SU-DHL-6 (cell line): ENCODE results near the gene OR8K1.

Experiments used
- H2AFZ ChIP-seq: fragments of 200-600 bp; sonication (generic); 2 replicates; pipeline ENCODE4 v1.6.1; 2014; ENCODE audit warnings: low read depth, mild to moderate bottlenecking, moderate library complexity, mixed read lengths, antibody characterized with exemption, low read length; ENCODE audit not compliant: severe bottlenecking
- H3F3A ChIP-seq: fragments of 200-600 bp; shearing (Covaris generic); 2 replicates; pipeline ENCODE4 v1.6.0; 2016; ENCODE audit warnings: antibody characterized with exemption, mild to moderate bottlenecking; ENCODE audit not compliant: insufficient read depth
- H3K27ac ChIP-seq: fragments of 200-600 bp; sonication (generic); 2 replicates; pipeline ENCODE4 v1.5.1; 2016; ENCODE audit warnings: low read depth, mild to moderate bottlenecking, low read length, moderate library complexity, mixed read lengths
- H3K27me3 ChIP-seq: fragments of 200-600 bp; sonication (generic), shearing (Covaris generic); 2 replicates; pipeline ENCODE4 v1.6.0; 2014; ENCODE audit warnings: mild to moderate bottlenecking, low read length
- H3K36me3 ChIP-seq: fragments of 200-600 bp; sonication (generic); 2 replicates; pipeline ENCODE4 v1.6.1; 2014; ENCODE audit warnings: mild to moderate bottlenecking, low read length, mixed read lengths
- H3K4me2 ChIP-seq: fragments of 300-600, 200-600 bp; shearing (Covaris generic), sonication (generic); 2 replicates; pipeline ENCODE4 v1.6.0; 2014; ENCODE audit warnings: low read length, low read depth, mild to moderate bottlenecking; ENCODE audit not compliant: poor library complexity, severe bottlenecking
- H3K4me3 ChIP-seq: fragments of 200-600 bp; sonication (generic); 2 replicates; pipeline ENCODE4 v1.5.1; 2014; ENCODE audit warnings: antibody characterized with exemption, low read length, mild to moderate bottlenecking, mixed read lengths; ENCODE audit not compliant: insufficient read depth, poor library complexity, severe bottlenecking
- H3K79me2 ChIP-seq: fragments of 200-600 bp; sonication (generic); 2 replicates; pipeline ENCODE4 v1.6.1; 2014; ENCODE audit warnings: mild to moderate bottlenecking, low read length, moderate library complexity; ENCODE audit not compliant: insufficient read depth
- H3K9ac ChIP-seq: fragments of 200-600 bp; sonication (generic); 2 replicates; pipeline ENCODE4 v1.7.0; 2014; ENCODE audit warnings: mild to moderate bottlenecking, low read length
- H3K9me2 ChIP-seq: fragments of 200-600 bp; sonication (generic); replicated peaks from 2 replicates; pipeline ENCODE4 v1.6.1; 2014; ENCODE audit warnings: low read length; ENCODE audit not compliant: insufficient read depth
- H3K9me3 ChIP-seq: fragments of 200-600 bp; sonication (generic); 2 replicates; pipeline ENCODE4 v1.6.1; 2014; ENCODE audit warnings: low read length, mixed read lengths; ENCODE audit not compliant: insufficient read depth
- H4K20me1 ChIP-seq: fragments of 200-600 bp; sonication (generic); 2 replicates; pipeline ENCODE4 v1.6.1; 2014; ENCODE audit warnings: low read depth, mild to moderate bottlenecking, antibody characterized with exemption, low read length, moderate library complexity, mixed read lengths
- EZH2phosphoT487 ChIP-seq: fragments of 200-600 bp; sonication (generic), shearing (Covaris generic); conservative IDR thresholded peaks from 2 replicates; pipeline ENCODE4 v1.6.1; 2018; ENCODE audit warnings: mild to moderate bottlenecking, antibody characterized with exemption, low read length, moderate library complexity, mixed read lengths
- TF ChIP-seq, protein P1 (sequence below): fragments of 200-600 bp; sonication (generic); IDR thresholded peaks from one replicate; pipeline ENCODE4 v1.5.1; 2017; ENCODE audit warnings: antibody characterized with exemption, mild to moderate bottlenecking, low read length, moderate library complexity; ENCODE audit not compliant: insufficient read depth, poor library complexity, severe bottlenecking

OR8K1 gene

DNA sequence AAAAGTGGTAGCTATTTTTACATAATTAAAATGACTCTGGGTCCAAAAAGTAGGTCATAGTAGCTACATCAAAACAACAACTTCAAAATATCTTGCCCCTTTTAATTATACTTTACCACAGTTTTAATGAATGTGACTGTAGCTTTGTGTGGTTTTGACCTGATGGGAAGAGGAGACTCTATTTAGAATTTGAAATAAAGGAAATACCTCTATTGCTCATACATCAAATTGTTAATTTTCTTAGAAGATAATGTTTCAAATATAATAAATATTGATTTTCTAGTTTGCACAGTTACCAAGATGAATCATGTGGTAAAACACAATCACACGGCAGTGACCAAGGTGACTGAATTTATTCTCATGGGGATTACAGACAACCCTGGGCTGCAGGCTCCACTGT is at the start of gene OR8K1:
Gene OR8K1, plus strand, starts transcription at position 301 of the 400 bp plus-strand sequence. Its CDS starts 0 bp downstream, at position 301.
- Histone ChIP-seq H3K36me3 (no peaks in the 10 kb centered on the region), H3K79me2 (no peaks in the 10 kb centered on the region), H3K27ac (no peak within 1 kb of the TSS), H2AFZ (no peak within 1 kb of the TSS), H3K9me2 (no peaks in the 10 kb centered on the region), H4K20me1 (no peaks in the 10 kb centered on the region), H3K9me3 (no peaks in the 10 kb centered on the region), H3K4me3 (no peak within 1 kb of the TSS), H3F3A (no peaks in the 10 kb centered on the region), H3K9ac (no peak within 1 kb of the TSS), H3K27me3 (no peaks in the 10 kb centered on the region), H3K4me2 (no peak within 1 kb of the TSS)
- TF ChIP-seq EZH2phosphoT487 = no peak
- TF ChIP-seq, protein P1, sequence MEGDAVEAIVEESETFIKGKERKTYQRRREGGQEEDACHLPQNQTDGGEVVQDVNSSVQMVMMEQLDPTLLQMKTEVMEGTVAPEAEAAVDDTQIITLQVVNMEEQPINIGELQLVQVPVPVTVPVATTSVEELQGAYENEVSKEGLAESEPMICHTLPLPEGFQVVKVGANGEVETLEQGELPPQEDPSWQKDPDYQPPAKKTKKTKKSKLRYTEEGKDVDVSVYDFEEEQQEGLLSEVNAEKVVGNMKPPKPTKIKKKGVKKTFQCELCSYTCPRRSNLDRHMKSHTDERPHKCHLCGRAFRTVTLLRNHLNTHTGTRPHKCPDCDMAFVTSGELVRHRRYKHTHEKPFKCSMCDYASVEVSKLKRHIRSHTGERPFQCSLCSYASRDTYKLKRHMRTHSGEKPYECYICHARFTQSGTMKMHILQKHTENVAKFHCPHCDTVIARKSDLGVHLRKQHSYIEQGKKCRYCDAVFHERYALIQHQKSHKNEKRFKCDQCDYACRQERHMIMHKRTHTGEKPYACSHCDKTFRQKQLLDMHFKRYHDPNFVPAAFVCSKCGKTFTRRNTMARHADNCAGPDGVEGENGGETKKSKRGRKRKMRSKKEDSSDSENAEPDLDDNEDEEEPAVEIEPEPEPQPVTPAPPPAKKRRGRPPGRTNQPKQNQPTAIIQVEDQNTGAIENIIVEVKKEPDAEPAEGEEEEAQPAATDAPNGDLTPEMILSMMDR = no peak

DNA sequence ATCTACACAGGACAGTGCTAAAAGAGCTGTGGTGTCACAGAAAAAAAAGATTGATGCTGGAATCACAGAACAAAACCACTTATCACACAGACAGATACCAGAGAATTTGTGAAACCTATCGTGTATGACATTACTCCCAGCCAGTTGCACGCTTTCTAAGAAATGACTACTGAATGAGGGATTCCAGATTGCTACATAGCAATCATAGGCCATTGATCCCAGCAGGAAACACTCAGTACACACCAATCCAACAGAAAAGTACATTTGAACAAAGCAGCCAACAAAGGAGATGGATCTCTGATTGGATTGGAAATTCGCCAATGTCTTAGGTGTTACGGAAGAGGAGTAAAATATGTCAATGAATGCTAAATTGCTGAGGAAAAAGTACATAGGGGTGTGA is 48.9 kb upstream of the OR8K1 start:
- Histone ChIP-seq H3K79me2 (no peaks in the 10 kb centered on the region), H3K9me2 (no peaks in the 10 kb centered on the region), H2AFZ (no peak overlapping the region), H3K4me2 (no peak overlapping the region), H3F3A (no peaks in the 10 kb centered on the region), H3K27ac (no peak overlapping the region), H3K27me3 (no peaks in the 10 kb centered on the region), H3K4me3 (no peak overlapping the region), H3K9ac (no peak overlapping the region), H3K36me3 (no peaks in the 10 kb centered on the region), H3K9me3 (no peaks in the 10 kb centered on the region), H4K20me1 (no peaks in the 10 kb centered on the region)
- TF ChIP-seq, protein P1 = no peak
- TF ChIP-seq EZH2phosphoT487 = no peak

DNA sequence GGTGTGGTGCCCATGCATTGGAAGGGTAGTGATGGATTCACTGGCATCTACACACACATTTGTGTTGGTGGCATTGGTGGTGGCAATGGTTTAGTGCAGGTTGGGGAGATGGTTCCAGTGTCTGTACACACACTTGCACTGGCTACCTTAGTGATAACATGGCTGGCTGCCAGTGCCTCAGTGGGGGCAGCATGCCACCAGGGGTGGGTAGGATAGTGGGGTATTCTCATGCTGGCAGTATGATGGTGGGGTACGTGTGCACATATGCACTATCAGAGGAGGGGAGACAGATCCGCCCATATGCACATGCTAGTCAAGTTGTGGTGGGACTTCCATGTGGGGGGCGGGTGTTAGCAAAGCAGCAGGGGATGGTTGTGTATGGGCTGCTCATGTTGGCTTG is 38.0 kb upstream of the OR8K1 start:
- H3K4me3 ChIP-seq = no peak overlapping the region
- no peaks in the 10 kb centered on the region for H4K20me1 ChIP-seq
- H3F3A ChIP-seq = no peaks in the 10 kb centered on the region
- no peak overlapping the region for H3K9ac ChIP-seq
- H3K36me3 ChIP-seq = no peaks in the 10 kb centered on the region
- TF ChIP-seq, protein P1 = no peak
- TF ChIP-seq EZH2phosphoT487 = no peak
- no peaks in the 10 kb centered on the region for H3K9me2 ChIP-seq
- H3K4me2 ChIP-seq = no peak overlapping the region
- no peaks in the 10 kb centered on the region for H3K27me3 ChIP-seq
- H3K79me2 ChIP-seq = no peaks in the 10 kb centered on the region
- H3K27ac ChIP-seq = no peak overlapping the region
- H2AFZ ChIP-seq = no peak overlapping the region
- no peaks in the 10 kb centered on the region for H3K9me3 ChIP-seq

DNA sequence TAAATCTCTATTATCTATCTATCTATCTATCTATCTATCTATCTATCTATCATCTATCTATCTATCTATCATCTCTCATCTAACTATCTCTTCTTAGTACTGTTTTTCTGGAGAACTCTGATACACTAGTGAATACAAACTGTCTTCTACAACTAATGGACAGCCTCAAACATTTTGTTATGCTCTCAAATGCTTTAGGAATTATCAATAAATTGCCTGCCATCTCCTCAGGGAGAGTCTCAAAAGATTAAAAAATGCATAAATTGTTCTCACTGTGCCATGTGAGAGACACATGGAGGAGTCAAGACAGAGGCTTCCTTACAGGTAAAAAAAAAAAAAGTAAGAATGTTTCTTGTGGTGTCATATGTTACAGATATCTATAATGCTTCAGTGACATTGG is 31.0 kb upstream of the OR8K1 start, which contains the start of gene OR8K3:
Gene OR8K3, plus strand, starts transcription at position 301 of the 400 bp plus-strand sequence. CDS start 3,163 bp downstream, outside the sequence.
- Histone ChIP-seq H3K9me2 (no peaks in the 10 kb centered on the region), H3K4me3 (no peak within 1 kb of the TSS), H3K79me2 (no peaks in the 10 kb centered on the region), H3K27ac (no peak within 1 kb of the TSS), H3K4me2 (no peak within 1 kb of the TSS), H3K9ac (no peak within 1 kb of the TSS), H4K20me1 (no peaks in the 10 kb centered on the region), H2AFZ (no peak within 1 kb of the TSS), H3F3A (no peaks in the 10 kb centered on the region), H3K36me3 (no peaks in the 10 kb centered on the region), H3K9me3 (no peaks in the 10 kb centered on the region), H3K27me3 (no peaks in the 10 kb centered on the region)
- TF ChIP-seq EZH2phosphoT487 = no peak
